ENCODE results near the gene NPC1.
"Not testable (repeated sequence)": the region's sequence is repeated elsewhere in the genome, so short reads cannot be mapped to it uniquely, and the experiment has no call there.

The NPC1 gene

DNA sequence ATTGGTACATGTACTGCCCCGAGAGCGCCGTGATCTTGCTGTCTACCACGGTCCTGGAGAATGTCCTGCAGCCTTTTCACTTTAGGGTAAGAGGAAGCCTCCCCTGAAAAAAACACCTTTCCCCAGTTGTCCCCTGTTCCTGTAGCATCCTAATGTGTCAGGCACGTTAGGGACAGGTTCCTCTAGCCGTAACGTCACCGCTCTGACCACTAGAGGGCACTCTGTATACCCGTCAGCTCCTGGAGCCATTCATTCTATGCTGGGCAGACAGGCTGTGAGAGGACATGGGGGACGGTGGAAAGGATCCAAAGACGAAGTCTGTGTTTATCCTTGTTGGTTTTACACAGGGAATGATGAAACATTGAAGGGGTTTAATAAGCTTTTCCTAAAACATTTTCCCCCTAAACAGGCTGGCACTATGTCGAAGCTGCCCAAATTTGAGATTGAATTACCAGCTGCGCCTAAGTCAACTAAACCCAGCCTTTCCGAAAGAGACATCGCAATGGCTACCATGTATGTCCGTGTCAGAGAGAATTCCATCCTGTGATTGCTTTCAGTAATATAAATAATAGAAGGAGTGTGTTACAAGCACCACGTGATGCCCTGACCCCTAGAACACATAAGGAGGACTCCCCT lies 70.3 kb downstream of the NPC1 start:
- DNase-seq: peak; percentile 72

DNA sequence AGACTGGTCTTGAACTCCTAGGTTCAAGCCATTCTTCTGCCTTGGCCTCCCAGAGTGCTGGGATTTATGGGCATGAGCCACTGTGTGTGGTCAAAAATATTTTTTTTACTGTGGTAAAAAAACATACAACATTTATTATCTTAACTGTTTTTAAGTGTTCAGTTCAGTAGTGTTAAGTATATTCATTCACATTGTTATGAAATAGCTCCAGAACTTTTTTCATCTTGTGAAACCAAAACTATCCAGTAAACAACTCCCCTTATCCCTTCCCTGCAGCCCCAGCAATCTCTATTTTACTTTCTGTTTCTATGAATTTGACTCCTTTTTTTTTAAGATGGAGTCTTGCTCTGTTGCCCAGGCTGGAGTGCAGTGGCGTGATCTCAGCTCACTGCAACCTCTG lies 73.7 kb downstream of the NPC1 start:
- no peak for DNase-seq

DNA sequence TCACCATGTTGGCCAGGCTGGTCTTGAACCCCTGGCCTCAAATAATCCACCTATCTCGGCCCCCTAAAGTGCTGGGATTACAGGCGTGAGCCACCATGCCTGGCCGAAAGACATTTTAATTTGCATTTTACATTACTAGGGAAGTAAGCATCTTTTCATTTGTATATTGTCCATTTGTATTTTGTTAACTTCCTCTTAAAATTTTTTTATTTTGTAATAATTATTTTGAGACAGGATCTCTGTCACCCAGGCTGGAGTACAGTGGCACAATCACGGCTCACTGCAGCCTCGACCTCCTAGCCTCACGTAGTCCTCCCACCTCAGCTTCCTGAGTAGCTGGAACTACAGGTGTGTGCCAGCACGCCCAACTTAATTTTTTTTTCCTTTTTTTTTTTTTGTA lies 74.1 kb downstream of the NPC1 start:
- DNase-seq: not testable (repeated sequence)

DNA sequence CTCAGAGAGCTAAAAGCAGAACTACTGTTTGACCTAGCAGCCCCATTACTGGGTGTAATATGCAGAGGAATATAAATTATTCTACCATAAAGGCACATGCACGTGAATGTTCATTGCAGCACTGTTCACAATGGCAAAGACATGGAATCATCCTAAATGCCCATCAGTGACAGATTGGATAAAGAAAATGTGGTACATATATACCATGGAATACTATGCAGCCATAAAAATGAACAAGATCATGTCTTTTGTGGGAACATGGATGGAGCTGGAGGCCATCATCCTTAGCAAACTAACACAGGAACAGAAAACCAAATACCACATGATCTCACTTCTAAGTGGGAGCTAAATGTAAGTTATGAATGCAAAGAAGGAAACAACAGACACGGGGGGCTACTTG lies 75.4 kb downstream of the NPC1 start:
- not testable (repeated sequence) for DNase-seq

DNA sequence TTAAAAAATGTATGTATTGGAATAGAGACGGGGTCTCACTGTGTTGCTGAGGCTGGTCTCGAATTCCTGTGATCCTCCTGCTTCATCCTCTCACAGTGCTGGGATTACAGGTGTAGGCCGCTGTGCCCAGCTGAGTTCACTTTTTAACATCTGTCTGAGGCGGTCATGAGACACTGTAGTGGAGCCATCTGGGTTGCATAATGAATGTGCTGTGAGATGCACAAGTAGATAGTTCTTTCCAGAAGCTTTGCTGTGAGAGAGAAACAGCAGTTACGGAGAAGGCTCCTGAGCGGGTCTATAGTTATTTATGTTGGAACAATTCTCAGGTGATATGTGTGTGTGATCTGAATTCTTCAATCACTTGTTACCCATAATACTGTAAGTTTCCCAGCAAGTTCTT lies 79.9 kb downstream of the NPC1 start:
- DNase-seq: no peak

DNA sequence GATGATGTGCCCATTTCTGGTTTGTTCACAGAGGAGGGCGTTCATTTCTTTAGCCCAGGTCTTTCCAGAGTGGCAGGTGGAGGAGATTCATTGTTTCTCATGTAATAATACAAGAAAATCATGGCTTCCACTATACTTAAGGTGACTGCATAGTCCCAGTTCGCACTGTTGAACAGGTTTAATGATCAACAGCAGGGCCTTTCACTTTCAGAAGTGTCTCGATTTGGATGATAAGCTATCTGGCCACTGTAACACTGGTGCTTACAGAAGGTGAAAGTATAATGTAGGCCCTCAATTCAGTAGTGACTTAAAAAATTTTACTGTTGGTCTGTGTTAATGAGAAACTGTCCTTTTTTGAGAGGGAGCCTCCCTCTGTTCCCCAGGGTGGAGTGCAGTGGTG lies 81.6 kb downstream of the NPC1 start:
- DNase-seq: no peak

DNA sequence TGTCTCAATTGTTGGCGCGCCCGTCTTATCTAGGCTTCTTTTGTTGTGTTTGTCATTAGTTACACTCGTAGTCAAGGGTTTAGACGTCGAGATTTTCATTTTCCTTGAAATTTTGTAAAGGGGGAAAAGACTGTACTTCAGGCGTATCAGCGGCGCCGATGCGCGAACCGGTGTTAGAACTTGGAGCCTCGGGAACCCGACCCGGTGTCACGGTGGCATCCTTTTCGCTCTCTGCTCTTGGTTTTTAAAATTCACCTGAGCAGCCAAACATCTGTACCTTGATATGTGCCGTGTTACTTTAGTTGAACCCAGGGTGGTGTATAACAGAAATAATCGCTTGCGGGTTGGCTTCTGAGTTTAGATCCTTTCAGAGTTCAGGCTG lies 82.4 kb downstream of the NPC1 start:
- DNase-seq: no peak

DNA sequence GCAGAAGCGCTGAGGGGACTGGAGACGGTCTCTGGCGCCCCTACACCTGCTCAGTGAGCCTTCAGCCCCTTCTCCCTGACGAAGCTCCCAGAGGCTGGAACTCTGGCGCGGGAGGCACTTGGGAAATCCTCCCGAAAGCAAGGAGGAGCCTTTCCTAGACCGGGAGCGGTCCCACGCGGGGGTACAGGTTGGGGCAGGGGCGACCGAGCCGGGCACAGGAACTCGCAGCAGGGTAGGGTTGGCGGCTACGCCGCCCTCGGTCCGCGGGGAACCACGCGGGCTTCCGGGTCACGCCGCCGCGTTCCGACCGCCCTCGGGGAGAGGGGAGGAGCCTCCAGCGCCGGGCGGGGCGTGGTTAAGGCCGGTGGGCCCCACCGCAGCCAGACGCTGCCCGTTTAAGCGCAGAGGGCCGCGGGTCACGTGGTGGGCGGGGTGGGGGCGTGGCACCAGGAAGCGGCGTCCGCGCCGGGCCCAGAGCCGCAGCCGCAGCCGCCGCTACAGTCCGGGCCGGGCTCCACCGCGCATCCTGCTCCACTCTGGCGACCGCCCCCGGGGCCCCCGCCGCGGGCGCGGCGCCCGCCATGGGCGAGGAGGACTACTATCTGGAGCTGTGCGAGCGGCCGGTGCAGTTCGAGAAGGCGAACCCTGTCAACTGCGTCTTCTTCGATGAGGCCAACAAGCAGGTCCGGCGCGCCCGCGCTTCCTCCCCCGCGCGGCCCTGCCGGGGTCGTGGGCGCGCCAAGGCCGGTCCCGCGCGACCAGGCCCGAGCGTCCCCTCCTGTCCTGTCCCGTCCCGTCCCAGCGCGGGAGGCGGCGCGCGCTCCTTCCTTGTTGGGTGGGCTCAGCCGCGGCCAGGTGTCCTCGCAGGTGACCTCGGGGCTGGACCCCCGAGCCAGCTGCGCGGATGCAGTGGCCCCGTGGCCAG lies 83.0 kb downstream of the NPC1 start, which contains the start of gene RMC1:
Gene RMC1, plus strand, starts transcription at position 474 of the 925 bp plus-strand sequence. Its CDS starts 108 bp downstream, at position 582.
- peak; percentile 94 for DNase-seq

DNA sequence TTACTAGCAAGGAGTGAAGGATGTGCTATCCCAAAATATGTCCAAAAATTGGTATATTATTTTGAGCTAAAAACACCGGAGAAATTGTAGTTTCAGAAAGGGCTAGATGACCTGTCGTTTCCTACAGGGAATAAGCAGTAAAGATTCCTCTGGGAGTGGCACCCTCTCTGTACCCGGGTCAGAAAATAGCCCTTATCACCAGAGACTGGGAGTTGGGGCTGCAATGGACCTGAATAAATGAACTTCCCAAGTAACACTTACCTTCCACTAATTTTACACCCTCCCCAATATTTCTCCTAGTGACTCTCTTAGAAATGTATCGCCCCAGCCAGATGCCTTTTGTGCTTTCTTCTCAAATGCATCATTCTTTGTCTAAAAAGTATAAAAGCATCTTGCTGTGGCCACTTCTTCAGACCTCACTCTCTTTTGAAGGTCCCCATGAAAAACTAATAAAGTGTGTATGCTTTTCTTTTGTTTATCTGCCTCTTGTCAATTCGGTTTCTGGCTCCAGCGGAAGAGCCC lies 83.7 kb downstream of the NPC1 start:
- no peak for DNase-seq

DNA sequence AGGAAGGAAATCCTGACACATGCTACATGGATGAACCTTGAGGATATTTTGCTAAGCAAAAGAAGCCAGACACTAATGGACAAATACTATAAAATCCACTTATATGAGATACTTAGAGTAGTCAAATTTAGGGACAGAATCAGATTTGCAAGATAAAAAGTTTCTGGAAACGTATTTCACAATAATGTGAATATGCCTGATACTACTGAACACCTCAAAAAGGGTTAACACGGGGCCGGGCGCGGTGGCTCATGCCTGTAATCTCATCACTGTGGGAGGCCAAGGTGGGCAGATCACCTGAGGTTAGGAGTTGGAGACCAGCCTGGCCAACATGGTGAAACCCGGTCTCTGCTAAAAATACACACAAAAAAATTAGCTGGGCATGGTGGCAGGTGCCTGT lies 84.7 kb downstream of the NPC1 start:
- no peak for DNase-seq

DNA sequence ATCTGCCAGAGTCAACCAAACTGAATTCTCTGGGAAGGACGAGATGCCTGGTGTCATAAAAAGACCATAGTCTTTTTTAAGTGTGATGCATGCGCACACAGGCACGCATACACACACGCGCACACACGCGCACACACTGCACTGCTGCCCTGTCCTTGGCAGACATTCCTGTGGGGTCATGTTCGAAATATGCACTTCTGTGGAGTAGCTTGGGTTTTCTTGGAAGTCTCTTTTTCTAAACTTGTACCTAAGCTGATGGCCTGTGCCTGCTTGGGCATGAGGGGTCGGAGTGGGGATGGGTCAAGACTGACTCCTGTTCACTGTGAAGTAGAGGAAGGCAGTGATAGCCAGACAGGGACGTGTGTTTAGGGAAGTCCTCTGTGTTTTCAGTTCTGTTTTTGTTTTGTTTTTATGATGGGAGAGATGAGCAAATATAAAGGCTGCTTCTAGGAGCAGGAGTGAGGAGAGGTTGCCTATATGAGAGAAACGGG lies 87.0 kb downstream of the NPC1 start:
- no peak for DNase-seq

DNA sequence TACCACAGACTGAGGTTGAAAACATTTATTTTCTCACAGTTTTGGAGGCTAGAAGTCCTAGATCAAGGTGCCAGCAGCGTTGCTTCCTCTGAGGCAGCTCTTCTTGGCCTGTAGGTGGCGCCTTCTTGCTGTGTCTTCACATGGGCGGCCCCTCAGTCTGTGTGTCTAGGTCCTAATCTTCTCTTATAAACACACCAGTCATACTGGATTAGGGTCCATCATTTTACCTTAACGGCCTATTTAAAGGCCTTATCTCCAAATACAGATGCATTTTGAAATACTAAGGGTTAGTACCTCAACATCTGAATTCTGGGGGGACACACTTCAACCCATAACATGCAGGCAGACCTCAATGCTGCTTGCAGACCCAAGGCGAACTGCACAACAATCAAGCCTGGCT lies 87.4 kb downstream of the NPC1 start:
- peak; percentile 72 for DNase-seq

DNA sequence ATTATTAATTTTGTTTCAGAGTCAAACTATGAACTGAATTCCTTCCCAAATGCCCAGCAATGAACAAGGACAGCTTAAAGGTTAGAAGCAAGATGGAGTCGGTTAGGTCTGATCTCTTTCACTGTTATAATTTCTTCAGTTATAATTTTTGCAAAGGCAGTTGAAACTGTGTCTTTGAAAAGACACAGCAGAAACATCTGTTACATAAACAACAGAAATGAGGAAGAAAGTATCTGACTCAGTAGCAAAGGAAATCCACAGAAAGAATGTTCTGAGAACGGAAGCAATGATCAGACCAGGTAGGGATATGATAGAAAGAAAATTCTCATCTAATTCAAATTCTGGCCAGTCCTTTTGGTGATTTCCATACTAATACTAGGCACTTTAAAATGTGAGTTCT lies 88.2 kb downstream of the NPC1 start:
- no peak for DNase-seq

DNA sequence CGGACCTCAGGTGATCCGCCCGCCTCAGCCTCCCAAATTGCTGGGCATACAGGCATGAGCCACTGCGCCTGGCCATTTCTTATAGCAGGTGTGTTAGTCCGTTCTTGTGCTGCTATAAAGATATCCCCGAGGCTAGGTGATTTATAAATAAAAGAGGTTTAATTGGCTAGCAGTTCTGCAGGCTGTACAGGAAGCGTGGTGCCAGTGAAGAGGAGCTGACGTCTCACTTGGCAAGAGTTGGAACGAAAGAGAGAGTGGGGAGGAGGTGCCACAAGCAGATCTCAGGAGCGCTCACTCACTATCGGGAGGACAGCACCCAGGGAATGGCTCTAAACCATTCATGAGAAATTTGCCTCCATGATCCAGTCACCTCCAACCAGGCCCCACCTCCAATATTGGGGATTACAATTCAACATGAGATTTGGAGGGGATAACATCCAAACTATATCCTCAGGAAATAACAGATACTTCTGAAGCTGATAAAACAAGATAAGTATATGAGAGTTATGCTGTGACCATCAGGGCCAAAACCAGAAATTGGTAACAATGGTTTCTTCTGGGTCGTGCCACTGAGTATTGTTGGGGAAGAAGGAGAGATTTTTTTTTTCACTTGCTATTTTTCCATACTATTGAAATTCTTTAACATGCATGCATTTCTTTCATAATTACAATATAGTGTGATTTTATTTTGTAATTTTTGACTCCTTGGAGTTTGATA lies 90.4 kb downstream of the NPC1 start:
- DNase-seq: no peak

DNA sequence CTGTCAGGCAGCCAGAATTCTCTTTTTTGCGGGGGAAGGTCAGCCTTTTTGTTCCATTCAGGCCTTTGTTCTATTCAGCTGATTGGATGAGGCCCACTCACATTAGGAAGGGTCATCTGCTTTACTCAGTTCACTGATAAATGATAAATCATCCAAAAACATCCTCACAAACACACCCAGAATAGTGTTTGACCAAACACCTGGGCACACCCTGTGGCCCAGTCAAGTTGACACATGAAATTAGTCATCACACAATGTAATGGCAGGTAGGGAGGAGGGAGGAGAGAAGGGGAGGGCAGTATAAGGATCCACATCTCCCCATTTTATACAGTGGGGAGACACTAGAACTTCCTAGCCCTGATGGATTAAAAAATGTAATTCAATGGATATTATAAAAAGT lies 91.3 kb downstream of the NPC1 start:
- DNase-seq: no peak

DNA sequence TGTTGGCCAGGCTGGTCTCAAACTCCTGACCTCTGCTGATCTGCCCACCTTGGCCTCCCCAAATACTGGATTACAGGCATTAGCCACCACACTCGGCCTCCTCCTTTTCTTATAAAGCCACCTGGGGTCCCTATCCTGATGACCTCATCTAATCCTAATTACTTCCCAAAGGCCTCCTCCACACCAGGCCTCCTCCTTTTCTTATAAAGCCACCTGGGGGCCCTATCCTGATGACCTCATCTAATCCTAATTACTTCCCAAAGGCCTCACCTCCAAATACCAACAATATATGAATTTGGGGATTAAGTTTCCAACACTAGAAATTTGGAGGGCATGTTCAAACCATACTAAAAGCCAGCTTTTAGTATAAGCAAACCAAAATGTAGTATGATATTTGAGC lies 92.7 kb downstream of the NPC1 start:
- no peak for DNase-seq

DNA sequence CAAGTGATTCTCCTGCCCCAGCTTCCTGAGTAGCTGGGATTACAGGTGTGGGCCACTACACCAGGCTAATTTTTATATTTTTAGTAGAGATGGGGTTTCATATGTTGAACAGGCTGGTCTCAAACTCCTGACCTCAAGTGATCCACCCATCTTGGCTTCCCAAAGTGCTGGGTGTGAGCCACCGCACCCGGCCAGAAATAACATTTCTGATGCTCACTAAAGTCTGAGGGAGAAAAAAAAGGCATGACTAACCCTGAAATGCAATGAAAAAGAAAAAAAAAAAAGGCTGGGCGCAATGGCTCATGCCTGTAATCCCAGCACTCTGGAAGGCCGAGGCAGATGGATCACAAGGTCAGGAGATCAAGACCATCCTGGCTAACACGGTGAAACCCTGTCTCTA lies 96.7 kb downstream of the NPC1 start:
- DNase-seq: not testable (repeated sequence)

DNA sequence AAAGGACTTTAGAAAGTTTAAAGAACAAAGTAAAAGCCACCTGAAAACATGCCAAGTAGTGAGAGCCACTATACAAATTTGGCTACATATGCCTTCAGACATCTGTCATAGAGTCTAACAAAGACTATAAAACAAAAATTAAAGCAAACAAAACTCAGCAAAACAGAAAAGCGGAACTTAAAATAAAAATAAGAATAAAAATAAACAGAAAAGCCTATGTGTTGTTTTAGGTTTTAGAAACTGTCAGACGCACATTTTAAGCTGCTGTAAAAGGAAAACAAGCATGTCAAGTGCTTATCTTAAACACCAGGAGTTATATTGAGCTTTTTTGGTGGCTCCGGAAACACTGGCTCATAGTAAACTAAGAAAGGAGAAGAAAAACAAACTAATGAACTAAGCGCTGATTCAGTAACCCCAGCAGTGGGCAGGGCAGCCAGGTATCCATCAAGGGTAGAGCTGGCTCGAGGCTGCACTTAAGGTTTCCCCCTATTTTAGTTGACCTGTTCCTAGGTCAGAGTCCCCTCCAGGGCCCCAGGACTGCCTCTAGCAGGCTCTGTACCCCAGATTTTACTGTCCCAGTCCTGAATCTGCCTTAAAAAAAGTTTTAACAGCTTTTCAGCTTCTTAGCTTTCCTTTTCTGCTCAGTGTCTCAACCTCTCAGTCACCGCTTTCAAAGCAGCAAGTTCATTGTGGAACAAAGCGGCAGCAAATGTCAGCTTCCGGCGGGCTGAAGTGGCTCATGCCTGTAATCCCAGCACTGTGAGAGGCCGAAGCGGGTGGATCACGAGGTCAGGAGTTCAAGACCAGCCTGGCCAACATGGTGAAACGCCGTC lies 98.4 kb downstream of the NPC1 start:
- DNase-seq: peak; percentile 63

DNA sequence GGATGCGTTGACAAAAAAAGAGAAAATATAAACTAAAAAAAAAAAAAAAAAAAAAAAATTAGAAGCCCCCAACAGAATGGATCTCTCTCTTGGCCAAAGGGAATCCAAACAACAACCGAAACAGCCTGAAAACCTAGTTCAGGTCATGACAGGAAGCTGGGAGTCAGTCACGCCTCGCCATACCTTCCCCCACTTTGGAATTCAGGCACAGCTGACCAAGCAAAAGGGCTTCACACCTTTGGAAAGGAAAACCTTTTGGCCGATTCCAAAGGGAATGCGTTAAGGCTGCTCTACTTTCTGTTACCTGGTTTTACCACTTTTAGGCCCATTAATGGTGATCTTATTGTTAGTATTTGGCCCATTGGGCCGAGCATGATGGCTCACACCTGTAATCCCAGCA lies 100.9 kb downstream of the NPC1 start:
- no peak for DNase-seq

DNA sequence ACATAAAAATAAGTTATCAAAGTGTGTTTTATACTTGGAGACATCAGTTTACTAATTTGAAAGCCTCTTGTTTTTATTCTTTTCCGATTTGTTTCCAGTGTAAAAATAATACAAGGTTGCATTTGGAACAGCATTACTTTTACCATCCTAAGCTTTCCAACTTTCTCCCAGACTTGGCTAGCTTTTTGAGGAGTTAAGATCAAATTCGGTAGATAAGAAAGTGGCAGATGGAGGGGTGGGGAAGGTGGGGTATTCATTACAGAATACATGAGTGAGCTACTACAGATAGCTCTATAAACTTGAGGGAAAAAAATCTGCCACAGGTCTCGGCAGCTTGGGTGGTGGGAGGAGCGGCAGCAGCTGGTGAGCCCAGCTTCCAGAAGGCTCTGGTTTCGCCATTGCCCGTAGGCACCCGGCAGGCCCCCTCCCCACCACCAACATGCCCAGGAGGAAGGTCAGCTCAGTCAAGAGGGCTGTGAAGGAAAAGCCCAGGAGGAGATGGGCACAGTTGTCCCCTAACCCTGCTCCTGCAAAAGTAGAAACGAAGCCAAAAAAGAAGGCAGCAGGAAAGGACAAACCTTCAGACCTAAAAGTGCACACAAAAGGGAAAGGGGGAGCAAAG lies 101.6 kb downstream of the NPC1 start:
- DNase-seq: no peak
